ENCODE results near the gene PTPN6.

The PTPN6 gene

DNA sequence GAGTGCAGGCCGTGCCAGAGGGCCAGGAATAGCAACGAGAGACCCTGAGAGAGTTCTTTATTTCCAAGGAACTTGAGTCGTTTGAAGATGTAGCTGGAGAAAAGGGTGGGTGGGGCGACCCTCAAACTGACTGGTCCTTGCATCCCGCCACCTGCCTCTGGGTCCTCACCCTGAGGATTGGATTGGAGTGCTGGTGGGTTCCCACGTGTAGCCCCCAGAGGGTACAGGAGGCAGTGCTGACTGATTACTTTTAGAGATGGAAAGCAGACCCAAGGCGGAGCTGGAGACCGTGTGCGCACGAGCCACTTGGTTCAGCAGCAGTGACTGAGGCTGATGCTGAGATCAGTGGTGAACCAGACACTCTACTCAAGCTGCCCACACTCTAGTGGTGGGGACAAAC lies 26.5 kb downstream of the PTPN6 start:
- Histone ChIP-seq H3K36me3 (peaks cover 100% of the 10 kb centered on the region), H3K4me2 (no peak overlapping the region), H3K27me3 (no peaks in the 10 kb centered on the region), H3K4me1 (peaks cover 17% of the 10 kb centered on the region), H3K27ac (no peak overlapping the region), H3K4me3 (no peak overlapping the region), H3K9me3 (no peaks in the 10 kb centered on the region), H4K20me1 (no peaks in the 10 kb centered on the region), H3K9ac (no peak overlapping the region)
- no peak for TF ChIP-seq Cebpa-rat (IDR thresholded peaks at IDR 0.05)

GRCh38 chr12:6978188-6978587 lies 27.0 kb downstream of the PTPN6 start:
- H3K9me3 ChIP-seq, result no peaks in the 10 kb centered on the region
- no peak for TF ChIP-seq Cebpa-rat (IDR thresholded peaks at IDR 0.05)
- no peak overlapping the region for H3K27ac ChIP-seq
- no peak overlapping the region for H3K9ac ChIP-seq
- H3K4me2 ChIP-seq, result no peak overlapping the region
- peaks cover 11% of the 10 kb centered on the region for H3K4me1 ChIP-seq
- peaks cover 100% of the 10 kb centered on the region for H3K36me3 ChIP-seq
- H3K4me3 ChIP-seq, result no peak overlapping the region
- H3K27me3 ChIP-seq, result no peaks in the 10 kb centered on the region
- H4K20me1 ChIP-seq, result no peaks in the 10 kb centered on the region

GRCh38 chr12:6978611-6979011 lies 27.5 kb downstream of the PTPN6 start:
- Histone ChIP-seq H3K4me2 (no peak overlapping the region), H3K27ac (no peak overlapping the region), H3K36me3 (peaks cover 100% of the 10 kb centered on the region), H3K4me3 (no peak overlapping the region), H3K4me1 (peaks cover 7% of the 10 kb centered on the region; the same call in 1 of the 2 replicates), H4K20me1 (no peaks in the 10 kb centered on the region), H3K9ac (no peak overlapping the region), H3K27me3 (no peaks in the 10 kb centered on the region), H3K9me3 (no peaks in the 10 kb centered on the region)
- no peak for TF ChIP-seq Cebpa-rat (IDR thresholded peaks at IDR 0.05)

GRCh38 chr12:6979021-6979420 lies 27.9 kb downstream of the PTPN6 start:
- H3K4me3 ChIP-seq, result no peak overlapping the region
- H3K27ac ChIP-seq, result no peak overlapping the region
- H3K4me2 ChIP-seq, result no peak overlapping the region
- H4K20me1 ChIP-seq, result no peaks in the 10 kb centered on the region
- H3K27me3 ChIP-seq, result no peaks in the 10 kb centered on the region
- no peak for TF ChIP-seq Cebpa-rat (IDR thresholded peaks at IDR 0.05)
- H3K36me3 ChIP-seq, result peaks cover 100% of the 10 kb centered on the region
- no peaks in the 10 kb centered on the region for H3K9me3 ChIP-seq
- H3K9ac ChIP-seq, result no peak overlapping the region
- 0 out of 2 replicates have a peak, but pooled peaks cover 3% of the 10 kb centered on the region for H3K4me1 ChIP-seq

GRCh38 chr12:6979453-6979852 lies 28.3 kb downstream of the PTPN6 start:
- no peaks in the 10 kb centered on the region for H4K20me1 ChIP-seq
- H3K4me2 ChIP-seq, result no peak overlapping the region
- no peak overlapping the region for H3K4me3 ChIP-seq
- no peaks in the 10 kb centered on the region for H3K9me3 ChIP-seq
- no peak overlapping the region for H3K27ac ChIP-seq
- no peaks in the 10 kb centered on the region for H3K4me1 ChIP-seq
- no peaks in the 10 kb centered on the region for H3K27me3 ChIP-seq
- peaks cover 100% of the 10 kb centered on the region for H3K36me3 ChIP-seq
- no peak for TF ChIP-seq Cebpa-rat (IDR thresholded peaks at IDR 0.05)
- H3K9ac ChIP-seq, result no peak overlapping the region

DNA sequence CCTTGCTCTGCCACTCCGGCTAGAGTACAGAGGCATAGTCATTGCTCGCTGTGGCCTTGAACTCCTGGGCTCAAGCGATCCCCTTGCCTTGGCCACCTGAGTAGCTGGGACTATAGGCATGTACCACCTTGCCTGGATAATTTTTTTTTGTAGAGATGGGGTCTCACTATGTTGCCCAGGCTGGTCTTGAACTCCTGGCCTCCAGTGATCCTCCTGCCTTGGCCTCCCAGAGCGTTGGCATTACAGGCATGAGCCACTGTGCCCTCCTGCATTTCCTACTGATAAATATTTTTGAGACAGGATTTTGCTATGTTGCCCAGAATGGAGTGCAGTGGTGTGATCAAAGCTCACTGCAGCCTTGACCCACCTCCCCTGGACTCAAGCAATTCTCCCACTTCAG lies 28.9 kb downstream of the PTPN6 start:
- Histone ChIP-seq H3K9me3 (no peaks in the 10 kb centered on the region), H3K4me2 (no peak overlapping the region), H3K4me3 (no peak overlapping the region), H3K36me3 (peaks cover 100% of the 10 kb centered on the region), H3K27ac (no peak overlapping the region), H3K4me1 (no peaks in the 10 kb centered on the region), H3K9ac (no peak overlapping the region), H4K20me1 (no peaks in the 10 kb centered on the region), H3K27me3 (no peaks in the 10 kb centered on the region)
- TF ChIP-seq Cebpa-rat (IDR thresholded peaks at IDR 0.05), result no peak

DNA sequence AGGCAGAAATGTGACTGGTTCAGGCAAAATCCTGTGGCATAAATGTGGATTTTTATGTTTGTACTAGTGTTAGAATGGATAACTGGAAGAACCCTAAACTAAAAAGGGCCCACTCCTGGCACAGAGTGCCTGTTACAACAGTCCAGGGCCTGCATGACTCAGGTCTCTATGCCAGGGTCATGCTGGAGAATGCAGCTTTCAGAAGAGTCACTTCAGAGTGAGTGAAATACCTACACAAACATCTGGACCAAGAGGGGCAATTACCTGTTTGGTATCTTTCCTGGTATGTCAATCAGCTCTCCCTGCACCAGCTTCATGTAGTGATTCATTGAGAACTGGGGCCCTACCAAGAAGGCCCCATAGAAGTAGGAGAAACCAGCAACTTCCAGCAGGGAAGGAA lies 29.6 kb downstream of the PTPN6 start:
- no peaks in the 10 kb centered on the region for H3K27me3 ChIP-seq
- H3K4me1 ChIP-seq, result no peaks in the 10 kb centered on the region
- H3K4me3 ChIP-seq, result no peak overlapping the region
- no peak overlapping the region for H3K4me2 ChIP-seq
- no peak overlapping the region for H3K9ac ChIP-seq
- TF ChIP-seq Cebpa-rat (IDR thresholded peaks at IDR 0.05), result no peak
- no peaks in the 10 kb centered on the region for H3K9me3 ChIP-seq
- no peak overlapping the region for H3K27ac ChIP-seq
- peaks cover 100% of the 10 kb centered on the region for H3K36me3 ChIP-seq
- H4K20me1 ChIP-seq, result no peaks in the 10 kb centered on the region

- TF ChIP-seq Cebpa-rat (IDR thresholded peaks at IDR 0.05), result no peak
- H3K36me3 ChIP-seq, result peaks cover 100% of the 10 kb centered on the region
- no peak overlapping the region for H3K4me2 ChIP-seq
These were observed 30.2 kb downstream of the PTPN6 start for GRCh38 chr12:6981152-6982052.

GRCh38 chr12:6982532-6982931 lies 31.4 kb downstream of the PTPN6 start:
- Histone ChIP-seq H4K20me1 (no peaks in the 10 kb centered on the region), H3K36me3 (peaks cover 99% of the 10 kb centered on the region), H3K4me1 (no peaks in the 10 kb centered on the region), H3K4me2 (no peak overlapping the region), H3K27me3 (no peaks in the 10 kb centered on the region), H3K4me3 (no peak overlapping the region), H3K27ac (no peak overlapping the region), H3K9ac (no peak overlapping the region), H3K9me3 (no peaks in the 10 kb centered on the region)
- TF ChIP-seq Cebpa-rat (IDR thresholded peaks at IDR 0.05), result no peak

More at GRCh38 chr12:6981152-6982052, 30.2 kb downstream of the PTPN6 start:
- H3K27ac ChIP-seq, result no peak overlapping the region
- no peaks in the 10 kb centered on the region for H4K20me1 ChIP-seq
- no peak overlapping the region for H3K9ac ChIP-seq
- H3K27me3 ChIP-seq, result no peaks in the 10 kb centered on the region
- no peaks in the 10 kb centered on the region for H3K9me3 ChIP-seq
- H3K4me3 ChIP-seq, result no peak overlapping the region
- no peaks in the 10 kb centered on the region for H3K4me1 ChIP-seq

DNA sequence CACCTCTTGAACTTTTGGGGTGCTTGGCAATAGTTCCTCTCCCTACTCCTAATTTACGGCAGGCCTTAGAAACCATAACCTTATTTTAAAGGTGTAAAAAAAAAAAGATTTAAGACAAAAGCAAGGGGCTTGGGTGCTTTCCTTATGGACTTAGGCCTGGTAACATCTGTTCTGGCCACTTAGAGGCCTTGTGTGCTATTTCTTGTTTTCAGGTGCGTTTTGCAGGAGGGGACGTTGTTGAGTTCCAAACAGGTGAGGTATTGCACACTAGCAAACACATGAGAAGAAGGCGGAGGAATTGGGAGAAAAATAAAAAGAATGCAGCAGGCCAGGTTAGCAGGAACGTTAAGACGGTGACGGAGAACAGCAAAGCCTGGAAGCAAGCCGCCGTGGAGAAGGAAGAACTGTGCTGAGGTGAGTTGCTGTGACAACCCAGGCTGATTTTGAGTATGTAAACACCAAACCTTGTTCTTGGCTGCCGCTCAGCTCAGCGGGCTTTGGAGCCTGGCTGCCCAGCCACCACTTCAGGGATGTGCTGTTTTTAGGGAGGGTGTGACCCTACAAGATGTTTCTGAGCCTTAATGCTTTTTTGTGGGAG lies 36.9 kb downstream of the PTPN6 start:
- Histone ChIP-seq H3K4me1 (no peaks in the 10 kb centered on the region), H3K4me2 (no peak overlapping the region), H3K27me3 (no peaks in the 10 kb centered on the region), H4K20me1 (no peaks in the 10 kb centered on the region), H3K4me3 (no peak overlapping the region), H3K9ac (no peak overlapping the region), H3K9me3 (no peaks in the 10 kb centered on the region), H3K36me3 (peaks cover 87% of the 10 kb centered on the region), H3K27ac (no peak overlapping the region)
- TF ChIP-seq Cebpa-rat (IDR thresholded peaks at IDR 0.05), result no peak

All from BLaER1 (cell line).